KOPT-K1 (cell line): ENCODE results near the gene QKI.

Experiments
- H3K27ac ChIP-seq: fragments of 200-600 bp; sonication (generic); 2 replicates; pipeline ENCODE4 v1.5.1; 2016; ENCODE audit warnings: antibody characterized with exemption, mild to moderate bottlenecking, low read depth, low read length; ENCODE audit not compliant: poor library complexity, severe bottlenecking
- H3K36me3 ChIP-seq: fragments of 200-600 bp; sonication (generic); 2 replicates; pipeline ENCODE4 v1.5.1; 2017; ENCODE audit warnings: antibody characterized with exemption, mild to moderate bottlenecking, low read length, moderate library complexity; ENCODE audit not compliant: insufficient read depth
- H3K9me3 ChIP-seq: fragments of 200-600 bp; sonication (generic); 2 replicates; pipeline ENCODE4 v1.5.1; 2017; ENCODE audit warnings: antibody characterized with exemption, low read length, mild to moderate bottlenecking; ENCODE audit not compliant: insufficient read depth, poor library complexity, severe bottlenecking

QKI gene

GRCh38 chr6:163559661-163560060 lies 145.1 kb downstream of the QKI start:
- peaks cover 37% of the 10 kb centered on the region for H3K36me3 ChIP-seq
- no peaks in the 10 kb centered on the region for H3K9me3 ChIP-seq
- H3K27ac ChIP-seq = no peak overlapping the region

GRCh38 chr6:163563318-163563717 lies 148.8 kb downstream of the QKI start:
- peaks cover 51% of the 10 kb centered on the region for H3K36me3 ChIP-seq
- H3K27ac ChIP-seq = no peak overlapping the region

GRCh38 chr6:163564534-163564933 lies 150.0 kb downstream of the QKI start:
- no peaks in the 10 kb centered on the region for H3K9me3 ChIP-seq
- no peak overlapping the region for H3K27ac ChIP-seq
- H3K36me3 ChIP-seq = peaks cover 48% of the 10 kb centered on the region

More at GRCh38 chr6:163563318-163563717, 148.8 kb downstream of the QKI start:
- H3K9me3 ChIP-seq = no peaks in the 10 kb centered on the region

GRCh38 chr6:163565140-163565539 lies 150.6 kb downstream of the QKI start:
- Histone ChIP-seq H3K36me3 (peaks cover 42% of the 10 kb centered on the region), H3K9me3 (no peaks in the 10 kb centered on the region), H3K27ac (no peak overlapping the region)

GRCh38 chr6:163566056-163566455 lies 151.5 kb downstream of the QKI start:
- H3K9me3 ChIP-seq = no peaks in the 10 kb centered on the region
- no peak overlapping the region for H3K27ac ChIP-seq
- peaks cover 49% of the 10 kb centered on the region for H3K36me3 ChIP-seq

- H3K36me3 ChIP-seq = peaks cover 42% of the 10 kb centered on the region
- no peak overlapping the region for H3K27ac ChIP-seq
These were observed 153.8 kb downstream of the QKI start for GRCh38 chr6:163568275-163568674.

GRCh38 chr6:163570579-163571231 lies 156.2 kb downstream of the QKI start:
- Histone ChIP-seq H3K36me3 (peaks cover 34% of the 10 kb centered on the region), H3K9me3 (no peaks in the 10 kb centered on the region), H3K27ac (no peak overlapping the region)

More at GRCh38 chr6:163568275-163568674, 153.8 kb downstream of the QKI start:
- H3K9me3 ChIP-seq = no peaks in the 10 kb centered on the region

- Histone ChIP-seq H3K36me3 (peaks cover 28% of the 10 kb centered on the region), H3K9me3 (no peaks in the 10 kb centered on the region), H3K27ac (no peak overlapping the region)
These were observed 157.2 kb downstream of the QKI start for GRCh38 chr6:163571730-163572129.

- H3K36me3 ChIP-seq = peaks cover 27% of the 10 kb centered on the region
- no peaks in the 10 kb centered on the region for H3K9me3 ChIP-seq
- H3K27ac ChIP-seq = no peak overlapping the region
These were observed 158.1 kb downstream of the QKI start for GRCh38 chr6:163572612-163573011.

GRCh38 chr6:163573503-163574179 lies 159.1 kb downstream of the QKI start:
- Histone ChIP-seq H3K27ac (no peak overlapping the region), H3K9me3 (no peaks in the 10 kb centered on the region), H3K36me3 (peaks cover 27% of the 10 kb centered on the region)

- Histone ChIP-seq H3K36me3 (peaks cover 20% of the 10 kb centered on the region), H3K9me3 (no peaks in the 10 kb centered on the region), H3K27ac (no peak overlapping the region)
These were observed 161.6 kb downstream of the QKI start for GRCh38 chr6:163576114-163576513.

GRCh38 chr6:163577404-163577803 lies 162.9 kb downstream of the QKI start:
- H3K36me3 ChIP-seq = peaks cover 13% of the 10 kb centered on the region
- H3K9me3 ChIP-seq = no peaks in the 10 kb centered on the region

GRCh38 chr6:163579111-163579879 lies 164.8 kb downstream of the QKI start:
- H3K9me3 ChIP-seq = no peaks in the 10 kb centered on the region
- peaks cover 7% of the 10 kb centered on the region for H3K36me3 ChIP-seq

More at GRCh38 chr6:163577404-163577803, 162.9 kb downstream of the QKI start:
- no peak overlapping the region for H3K27ac ChIP-seq

GRCh38 chr6:163579880-163580295 lies 165.4 kb downstream of the QKI start:
- H3K36me3 ChIP-seq = peaks cover 1% of the 10 kb centered on the region; the same call in 1 of the 2 replicates
- H3K27ac ChIP-seq = no peak overlapping the region
- no peaks in the 10 kb centered on the region for H3K9me3 ChIP-seq

More at GRCh38 chr6:163579111-163579879, 164.8 kb downstream of the QKI start:
- H3K27ac ChIP-seq = no peak overlapping the region
